Measurements from ENCODE around the gene TVP23C. TPM values are rescaled to one million over a fixed set of nuclear protein-coding genes. Genes with fewer than 3 reads are reported as not detected.

TVP23C gene
- total and polyA plus RNA-seq, 9 of the 15 experiments (the other 6 are each of a cell fraction or from before 2014, with no cell fraction given): 5.7 to 16.8 (median 8.2) TPM

- H3K9me1 ChIP-seq (ENCODE audit: control insufficient read depth, insufficient read depth, low read length): no peaks in the 10 kb centered on the region
- no peaks in the 10 kb centered on the region for H3K36me3 ChIP-seq (ENCODE audit: control insufficient read depth, insufficient read depth, low read length)
- WGBS (ENCODE audit: insufficient coverage, low coverage, missing lambda C conversion rate): 51% methylated on average over 5 of the region's 6 CpGs
- no peaks in the 10 kb centered on the region for H4K20me1 ChIP-seq (replicated peaks; ENCODE audit: control insufficient read depth, insufficient read depth, low read length)
- no peak overlapping the region for H2AFZ ChIP-seq (ENCODE audit: low read depth, low read length)
- TF ChIP-seq ZFP1 (CRISPR knock-in tag; IDR thresholded peaks at IDR 0.05): no peak
- no peak for TF ChIP-seq ZNF311 (CRISPR knock-in tag; IDR thresholded peaks at IDR 0.05)
- no peak for TF ChIP-seq CHD1 (IDR thresholded peaks at IDR 0.05; ENCODE audit: low read length)
- TF ChIP-seq SMARCC2 (IDR thresholded peaks at IDR 0.05; ENCODE audit: low read depth): no peak
- no peak for TF ChIP-seq XRCC3 (IDR thresholded peaks at IDR 0.05)
- no peak for TF ChIP-seq HNRNPLL (IDR thresholded peaks at IDR 0.05; ENCODE audit: low read depth, low read length, poor library complexity, severe bottlenecking)
- no peak for TF ChIP-seq BCL6 (CRISPR knock-in tag; IDR thresholded peaks at IDR 0.05)
- no peak for TF ChIP-seq RBM22 (IDR thresholded peaks at IDR 0.05; ENCODE audit: low read depth, low read length, poor library complexity, severe bottlenecking)
- TF ChIP-seq ZNF175 (CRISPR knock-in tag; IDR thresholded peaks at IDR 0.05; ENCODE audit: low read depth): no peak
- TF ChIP-seq KLF10 (CRISPR knock-in tag; IDR thresholded peaks at IDR 0.05): no peak
- no peak for TF ChIP-seq NFIX (CRISPR knock-in tag; IDR thresholded peaks at IDR 0.05; ENCODE audit: low read depth)
- no peak for TF ChIP-seq ZNF830 (CRISPR knock-in tag; IDR thresholded peaks at IDR 0.05)
- no peak for TF ChIP-seq ERF (CRISPR knock-in tag; IDR thresholded peaks at IDR 0.05)
- TF ChIP-seq GTF2E2 (tag; IDR thresholded peaks at IDR 0.05): no peak
- no peak for TF ChIP-seq HINFP (tag; conservative IDR thresholded peaks at IDR 0.05; ENCODE audit: low read depth)
- no peak for TF ChIP-seq E2F8 (IDR thresholded peaks at IDR 0.05; ENCODE audit: low read depth, partially characterized antibody)
- TF ChIP-seq MIER1 (IDR thresholded peaks at IDR 0.05; ENCODE audit: low read depth): no peak
- TF ChIP-seq ATF7 (IDR thresholded peaks at IDR 0.05): no peak
- ATAC-seq (no peak), FAIRE-seq (no peak), DNase-seq (ENCODE audit: extremely low read depth in 1 of 4, low spot score in 3 of 4) (no peak)
- intact Hi-C loops (cut with micrococcal nuclease): no loop called here
- H3K4me1 ChIP-seq (replicated peaks in 1 of 2; ENCODE audit: control insufficient read depth in 2 of 2, insufficient read depth in 2 of 2, low read length in 2 of 2): no peaks in the 10 kb centered on the region
- ChIA-PET CTCF (ENCODE audit: low intra/inter-chr PET ratio) (no interaction called here), POLR2A (no interaction called here)
- no peaks in the 10 kb centered on the region for H3K27me3 ChIP-seq (ENCODE audit: control insufficient read depth in 2 of 2, insufficient read depth in 2 of 2, low read length in 2 of 2)
- no peaks in the 10 kb centered on the region for H3K79me2 ChIP-seq (ENCODE audit: control insufficient read depth, insufficient read depth, low read length)
- H3K9me3 ChIP-seq (replicated peaks; ENCODE audit: control insufficient read depth, insufficient read depth, low read depth, low read length): no peaks in the 10 kb centered on the region
- in situ Hi-C loops (cut with MboI): no loop called here
- H3K27ac ChIP-seq (ENCODE audit: extremely low read depth, low read depth, low read length): no peak overlapping the region
- no peak overlapping the region for H3K9ac ChIP-seq (ENCODE audit: insufficient read depth in 1 of 2, low read depth in 2 of 2, low read length in 2 of 2)
- no peak overlapping the region for H3K4me3 ChIP-seq
- H3K4me2 ChIP-seq (ENCODE audit: insufficient read depth, low read length): no peak overlapping the region
- no TSS peak for BruUV-seq (replicated peaks)
Observed at GRCh38 chr17:15456496-15456895, 106.8 kb downstream of the TVP23C start.

All from K562 (cell line).